ENCODE results near the gene BANP. TPM values are rescaled to one million over a fixed set of nuclear protein-coding genes. Genes with fewer than 3 reads are reported as not detected.
"Not testable (repeated sequence)": the region's sequence is repeated elsewhere in the genome, so short reads cannot be mapped to it uniquely, and the experiment has no call there.

Gene BANP
- total RNA-seq, 1 donor from 2014 or later: 53.9 TPM

- H3K27me3 Mint-ChIP-seq; H3K27ac Mint-ChIP-seq; DNase-seq (ENCODE audit: low spot score, unreplicated experiment); H3K4me1 Mint-ChIP-seq (ENCODE audit: low read depth); H3K9me3 Mint-ChIP-seq (ENCODE audit: low read depth); H3K4me3 Mint-ChIP-seq (ENCODE audit: low read depth): not testable (repeated sequence)
- H3K36me3 Mint-ChIP-seq (ENCODE audit: insufficient read depth): peaks cover 15% of the 10 kb centered on the region
Measured at GRCh38 chr16:88043208-88043910, 92.1 kb downstream of the BANP start.

- not testable (repeated sequence) for DNase-seq (ENCODE audit: low spot score, unreplicated experiment)
Measured at GRCh38 chr16:88044121-88044581, 92.9 kb downstream of the BANP start.

DNA sequence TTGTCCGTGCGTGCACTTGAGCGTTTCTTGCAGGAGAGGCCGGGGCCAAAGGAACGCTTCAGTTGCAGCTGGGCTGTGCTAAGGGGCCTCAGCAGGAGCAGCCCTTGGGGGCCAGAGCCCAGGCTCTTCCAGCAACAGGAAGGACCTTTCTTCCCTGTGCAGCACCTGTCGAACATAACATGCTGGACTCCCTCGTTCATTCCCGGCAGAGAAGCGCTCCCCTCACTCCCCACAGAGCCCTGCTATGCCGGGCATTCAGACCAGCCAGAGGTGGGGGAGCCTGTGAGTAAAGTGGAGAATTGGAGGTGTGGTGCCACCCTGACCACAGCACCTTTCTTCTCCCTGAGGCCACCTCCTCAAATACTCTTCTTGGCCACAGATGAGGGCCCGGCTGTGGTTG lies 94.1 kb downstream of the BANP start:
- DNase-seq (ENCODE audit: low spot score, unreplicated experiment): not testable (repeated sequence)

More at GRCh38 chr16:88044121-88044581, 92.9 kb downstream of the BANP start:
- H3K36me3 Mint-ChIP-seq (ENCODE audit: insufficient read depth): peaks cover 19% of the 10 kb centered on the region
- not testable (repeated sequence) for H3K27me3 Mint-ChIP-seq; H3K4me3 Mint-ChIP-seq (ENCODE audit: low read depth); H3K27ac Mint-ChIP-seq; H3K9me3 Mint-ChIP-seq (ENCODE audit: low read depth); H3K4me1 Mint-ChIP-seq (ENCODE audit: low read depth)

DNA sequence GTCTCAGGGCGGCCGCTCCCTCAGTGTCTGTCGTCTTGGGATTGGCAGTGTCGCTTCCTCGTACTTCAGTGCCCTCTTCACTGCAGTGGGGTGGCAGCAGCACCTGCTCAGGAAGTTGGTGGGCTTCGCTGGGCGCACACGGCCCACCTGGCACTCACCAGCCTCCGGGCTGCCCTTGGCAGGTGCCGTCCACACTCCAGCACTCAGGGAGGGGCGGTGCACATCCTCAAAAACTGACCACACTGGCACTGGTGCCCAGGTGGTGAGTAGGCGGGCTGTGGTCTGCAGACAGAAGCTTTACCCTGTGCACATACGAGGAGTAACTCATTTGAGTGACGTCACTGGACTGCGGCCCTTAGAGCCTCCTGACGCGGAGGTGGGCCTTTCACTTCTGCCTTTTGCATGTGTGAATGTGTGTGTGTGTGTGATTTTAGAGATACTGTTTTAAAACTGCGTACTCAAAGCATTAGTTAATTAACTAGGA lies 94.6 kb downstream of the BANP start:
- DNase-seq (ENCODE audit: low spot score, unreplicated experiment): no peak
- H3K9me3 Mint-ChIP-seq (ENCODE audit: low read depth): no peaks in the 10 kb centered on the region
- no peaks in the 10 kb centered on the region for H3K27me3 Mint-ChIP-seq
- H3K27ac Mint-ChIP-seq: no peak overlapping the region
- H3K4me1 Mint-ChIP-seq (ENCODE audit: low read depth): no peaks in the 10 kb centered on the region
- H3K36me3 Mint-ChIP-seq (ENCODE audit: insufficient read depth): peaks cover 28% of the 10 kb centered on the region
- TF ChIP-seq CTCF (IDR thresholded peaks at IDR 0.05; ENCODE audit: unreplicated experiment): no peak
- no peak overlapping the region for H3K4me3 Mint-ChIP-seq (ENCODE audit: low read depth)

More for the DNA sequence above, 94.1 kb downstream of the BANP start:
- H3K9me3 Mint-ChIP-seq (ENCODE audit: low read depth); H3K27ac Mint-ChIP-seq; H3K4me1 Mint-ChIP-seq (ENCODE audit: low read depth); H3K4me3 Mint-ChIP-seq (ENCODE audit: low read depth); H3K27me3 Mint-ChIP-seq: not testable (repeated sequence)
- H3K36me3 Mint-ChIP-seq (ENCODE audit: insufficient read depth): peaks cover 27% of the 10 kb centered on the region

DNA sequence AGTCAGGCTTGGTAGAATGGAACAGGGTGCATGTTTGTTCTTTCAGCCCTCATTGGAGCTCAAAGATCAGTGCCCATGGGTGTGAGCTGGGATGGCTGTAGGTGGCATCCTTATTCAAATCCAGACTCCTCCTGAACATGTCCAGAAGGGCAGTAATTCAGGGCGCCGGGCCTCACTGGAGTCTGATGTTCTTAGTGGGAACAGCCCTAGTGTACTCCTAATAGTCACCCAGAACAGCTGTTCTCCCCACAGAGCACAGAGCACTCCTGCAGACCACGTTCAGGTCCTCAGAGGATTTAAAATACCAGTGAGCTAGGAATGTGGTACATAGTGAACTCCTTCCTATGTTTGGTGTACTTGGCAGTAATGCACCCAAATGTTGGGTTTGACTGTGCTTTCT lies 96.2 kb downstream of the BANP start:
- Mint-ChIP-seq H3K27ac (no peak overlapping the region), H3K36me3 (ENCODE audit: insufficient read depth) (peaks cover 26% of the 10 kb centered on the region), H3K9me3 (ENCODE audit: low read depth) (no peaks in the 10 kb centered on the region), H3K27me3 (no peaks in the 10 kb centered on the region), H3K4me1 (ENCODE audit: low read depth) (no peaks in the 10 kb centered on the region), H3K4me3 (ENCODE audit: low read depth) (no peak overlapping the region)
- no peak for DNase-seq (ENCODE audit: low spot score, unreplicated experiment)
- TF ChIP-seq CTCF (IDR thresholded peaks at IDR 0.05; ENCODE audit: unreplicated experiment): no peak

DNA sequence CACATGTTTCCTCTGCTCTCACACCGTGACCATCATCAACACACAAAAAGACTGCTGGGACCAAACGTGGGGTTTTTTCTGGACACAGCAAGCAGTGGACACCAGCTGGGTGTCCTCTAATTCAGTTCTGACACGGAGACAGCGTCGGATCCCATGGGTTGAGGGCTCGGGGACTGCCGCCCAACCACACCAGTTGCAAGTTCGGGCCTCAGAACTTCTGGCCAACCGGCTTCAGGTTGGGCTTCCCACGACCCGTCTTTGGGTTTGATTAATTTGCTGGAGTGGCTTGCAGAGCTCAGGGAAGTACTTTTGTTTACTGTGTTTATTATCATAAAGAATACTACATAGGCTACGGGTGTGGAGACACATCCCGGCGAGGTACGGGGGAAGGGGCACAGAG lies 97.8 kb downstream of the BANP start:
- Mint-ChIP-seq H3K27ac (peak overlapping the region; percentile 45), H3K4me3 (ENCODE audit: low read depth) (no peak overlapping the region), H3K36me3 (ENCODE audit: insufficient read depth) (peaks cover 22% of the 10 kb centered on the region), H3K9me3 (ENCODE audit: low read depth) (no peaks in the 10 kb centered on the region), H3K27me3 (no peaks in the 10 kb centered on the region), H3K4me1 (ENCODE audit: low read depth) (no peaks in the 10 kb centered on the region)
- no peak for DNase-seq (ENCODE audit: low spot score, unreplicated experiment)
- no peak for TF ChIP-seq CTCF (IDR thresholded peaks at IDR 0.05; ENCODE audit: unreplicated experiment)

All from progenitor cell of endocrine pancreas (in vitro differentiated cells).